ENCODE results near the gene LDLRAD4. TPM values are rescaled to one million over a fixed set of nuclear protein-coding genes. Genes with fewer than 3 reads are reported as not detected.

Gene LDLRAD4
- total RNA-seq, 2 experiments from 2014 or later, result 37.3 to 38.5 TPM

DNA sequence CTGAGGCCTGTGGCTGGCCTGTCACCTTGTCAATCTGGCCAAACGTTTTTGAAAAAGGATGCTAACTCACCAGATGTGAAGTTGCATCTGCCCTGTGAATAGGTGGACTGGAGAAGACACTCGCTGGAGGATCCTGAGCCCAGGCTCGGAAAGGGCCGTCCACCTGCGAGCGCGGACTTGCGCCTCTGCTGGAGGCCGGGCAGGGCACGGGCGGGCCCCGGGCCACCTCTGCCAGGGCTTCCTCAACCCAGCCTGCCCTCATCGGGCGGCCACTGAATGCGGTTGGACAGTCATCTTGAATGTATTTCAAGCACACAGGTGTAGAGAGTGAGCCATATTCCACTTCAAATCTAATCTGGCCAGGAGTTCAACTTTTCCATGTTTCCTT, 423.9 kb downstream of the LDLRAD4 start:
- H3K27ac Mint-ChIP-seq, result no peak overlapping the region
- no peaks in the 10 kb centered on the region for H3K27me3 Mint-ChIP-seq
- no peak overlapping the region for H3K4me3 Mint-ChIP-seq
- TF ChIP-seq, protein P1, sequence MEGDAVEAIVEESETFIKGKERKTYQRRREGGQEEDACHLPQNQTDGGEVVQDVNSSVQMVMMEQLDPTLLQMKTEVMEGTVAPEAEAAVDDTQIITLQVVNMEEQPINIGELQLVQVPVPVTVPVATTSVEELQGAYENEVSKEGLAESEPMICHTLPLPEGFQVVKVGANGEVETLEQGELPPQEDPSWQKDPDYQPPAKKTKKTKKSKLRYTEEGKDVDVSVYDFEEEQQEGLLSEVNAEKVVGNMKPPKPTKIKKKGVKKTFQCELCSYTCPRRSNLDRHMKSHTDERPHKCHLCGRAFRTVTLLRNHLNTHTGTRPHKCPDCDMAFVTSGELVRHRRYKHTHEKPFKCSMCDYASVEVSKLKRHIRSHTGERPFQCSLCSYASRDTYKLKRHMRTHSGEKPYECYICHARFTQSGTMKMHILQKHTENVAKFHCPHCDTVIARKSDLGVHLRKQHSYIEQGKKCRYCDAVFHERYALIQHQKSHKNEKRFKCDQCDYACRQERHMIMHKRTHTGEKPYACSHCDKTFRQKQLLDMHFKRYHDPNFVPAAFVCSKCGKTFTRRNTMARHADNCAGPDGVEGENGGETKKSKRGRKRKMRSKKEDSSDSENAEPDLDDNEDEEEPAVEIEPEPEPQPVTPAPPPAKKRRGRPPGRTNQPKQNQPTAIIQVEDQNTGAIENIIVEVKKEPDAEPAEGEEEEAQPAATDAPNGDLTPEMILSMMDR (IDR thresholded peaks at IDR 0.05), result no peak
- CTCF ChIA-PET, result no interaction called here
- DNase-seq, result no peak
- H3K9me3 Mint-ChIP-seq, result no peaks in the 10 kb centered on the region
- POLR2A ChIA-PET, result no interaction called here
- ATAC-seq, result no peak
- intact Hi-C loops (cut with micrococcal nuclease), result no loop called here
- no peaks in the 10 kb centered on the region for H3K4me1 Mint-ChIP-seq (ENCODE audit: low read depth)
- peaks cover 12% of the 10 kb centered on the region for H3K36me3 Mint-ChIP-seq (ENCODE audit: low read depth)

DNA sequence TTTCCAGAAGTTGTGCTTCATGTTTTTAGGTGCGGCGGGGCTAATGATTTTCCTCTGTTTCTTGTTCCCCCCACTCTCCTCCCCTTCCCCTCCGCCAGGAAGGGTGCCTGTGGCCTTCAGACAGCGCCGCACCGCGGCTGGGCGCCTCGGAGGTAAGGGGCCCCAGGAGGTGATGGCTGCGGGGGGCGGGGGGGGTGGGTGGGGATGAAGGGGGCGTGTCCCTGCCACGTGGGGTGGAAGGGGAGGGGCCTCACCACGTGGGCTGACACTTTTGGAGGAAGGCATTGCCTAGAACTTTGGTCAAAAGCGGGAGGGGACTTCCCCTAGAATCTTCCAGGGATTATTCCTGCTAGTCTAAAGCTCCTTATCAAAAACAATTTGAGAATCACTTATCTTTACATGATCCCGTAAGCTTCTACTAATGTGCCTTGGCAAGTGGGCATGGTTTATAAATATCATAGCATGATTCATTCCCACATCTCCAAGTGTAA, 424.7 kb downstream of the LDLRAD4 start:
- no peaks in the 10 kb centered on the region for H3K4me1 Mint-ChIP-seq (ENCODE audit: low read depth)

GRCh38 chr18:13645093-13645492, 426.5 kb downstream of the LDLRAD4 start:
- Mint-ChIP-seq H3K4me3 (no peak overlapping the region), H3K36me3 (ENCODE audit: low read depth) (peaks cover 12% of the 10 kb centered on the region), H3K27ac (no peak overlapping the region), H3K27me3 (no peaks in the 10 kb centered on the region), H3K4me1 (ENCODE audit: low read depth) (no peaks in the 10 kb centered on the region), H3K9me3 (no peaks in the 10 kb centered on the region)
- ATAC-seq (no peak), DNase-seq (no peak)
- intact Hi-C loops (cut with micrococcal nuclease), result no loop called here
- TF ChIP-seq, protein P1 (IDR thresholded peaks at IDR 0.05), result no peak
- ChIA-PET POLR2A (no interaction called here), CTCF (no interaction called here)

More for the DNA sequence above, 424.7 kb downstream of the LDLRAD4 start:
- H3K9me3 Mint-ChIP-seq, result no peaks in the 10 kb centered on the region
- ChIA-PET POLR2A (no interaction called here), CTCF (no interaction called here)
- H3K27me3 Mint-ChIP-seq, result no peaks in the 10 kb centered on the region
- no peak for DNase-seq
- intact Hi-C loops (cut with micrococcal nuclease), result no loop called here
- H3K4me3 Mint-ChIP-seq, result no peak overlapping the region
- TF ChIP-seq, protein P1 (IDR thresholded peaks at IDR 0.05), result no peak
- no peak for ATAC-seq
- peaks cover 12% of the 10 kb centered on the region for H3K36me3 Mint-ChIP-seq (ENCODE audit: low read depth)
- H3K27ac Mint-ChIP-seq, result no peak overlapping the region

- ChIA-PET CTCF (no interaction called here), POLR2A (no interaction called here)
- H3K4me1 Mint-ChIP-seq (ENCODE audit: low read depth), result no peaks in the 10 kb centered on the region
- peaks cover 9% of the 10 kb centered on the region for H3K36me3 Mint-ChIP-seq (ENCODE audit: low read depth)
- TF ChIP-seq, protein P1 (IDR thresholded peaks at IDR 0.05), result no peak
- H3K4me3 Mint-ChIP-seq, result no peak overlapping the region
- DNase-seq, result no peak
- no peak for ATAC-seq
- intact Hi-C loops (cut with micrococcal nuclease), result no loop called here
- no peaks in the 10 kb centered on the region for H3K9me3 Mint-ChIP-seq
- no peak overlapping the region for H3K27ac Mint-ChIP-seq
- no peaks in the 10 kb centered on the region for H3K27me3 Mint-ChIP-seq
These were observed 428.1 kb downstream of the LDLRAD4 start for GRCh38 chr18:13646633-13647032.

- Mint-ChIP-seq H3K4me1 (ENCODE audit: low read depth) (no peaks in the 10 kb centered on the region), H3K9me3 (no peaks in the 10 kb centered on the region), H3K36me3 (ENCODE audit: low read depth) (peaks cover 9% of the 10 kb centered on the region), H3K27ac (no peak overlapping the region), H3K27me3 (no peaks in the 10 kb centered on the region), H3K4me3 (no peak overlapping the region)
- ChIA-PET CTCF (no interaction called here), POLR2A (no interaction called here)
- no peak for ATAC-seq
- intact Hi-C loops (cut with micrococcal nuclease), result no loop called here
- no peak for DNase-seq
- TF ChIP-seq, protein P1 (IDR thresholded peaks at IDR 0.05), result no peak
These were observed 429.2 kb downstream of the LDLRAD4 start for GRCh38 chr18:13647761-13648160.
